ENCODE data around the gene CYTH1. TPM values are rescaled to one million over a fixed set of nuclear protein-coding genes. Genes with fewer than 3 reads are reported as not detected.

The CYTH1 gene
- total and polyA plus RNA-seq, 10 of the 15 experiments (the other 5 are each of a cell fraction or from before 2014, with no cell fraction given), result 6.6 to 188 (median 145) TPM

DNA sequence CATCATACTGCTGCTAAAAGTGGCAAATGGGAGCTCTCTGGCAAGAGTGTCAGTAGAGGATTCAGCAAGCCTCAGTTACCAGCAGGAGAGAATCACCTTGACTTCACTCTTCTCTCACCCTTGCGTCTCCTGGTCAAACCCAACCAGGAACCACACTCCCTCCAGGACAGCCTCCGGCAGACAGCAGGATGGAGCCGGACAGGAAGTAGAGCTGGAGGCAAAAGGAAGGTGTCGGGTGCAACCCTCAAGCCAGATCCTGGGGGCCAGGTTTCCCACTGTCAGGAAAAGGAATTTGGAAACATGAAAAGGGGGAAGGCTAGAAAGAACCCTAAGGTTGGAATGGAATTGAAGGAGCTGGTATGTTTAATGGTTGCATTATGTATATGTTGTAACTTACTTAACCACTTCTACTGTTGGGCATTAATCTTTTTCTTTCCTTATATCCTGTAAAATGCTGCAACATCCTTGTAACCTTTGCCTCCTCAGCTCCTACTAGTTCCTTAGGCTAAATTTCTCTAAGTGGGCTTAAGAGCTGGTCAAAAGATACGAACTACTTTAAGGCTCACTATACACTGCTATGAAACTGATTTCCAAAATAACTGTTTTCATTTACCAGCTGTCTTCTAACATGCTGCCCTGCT is 40.3 kb downstream of the CYTH1 start:
- in situ Hi-C loops (cut with MboI) (no loop called here), intact Hi-C loops (cut with micrococcal nuclease; ENCODE audit: unreplicated experiment) (no loop called here)
- no peak for FAIRE-seq
- 0 out of 2 replicates have a peak, but pooled peaks cover 2% of the 10 kb centered on the region for H4K20me1 ChIP-seq (ENCODE audit: control insufficient read depth, insufficient read depth)
- H3K9ac ChIP-seq (ENCODE audit: control insufficient read depth, insufficient read depth, low read length), result 0 out of 2 replicates have a peak overlapping the region, but pooled peaks have one; percentile 11
- DNase-seq (ENCODE audit: low read depth, low spot score), result no peak
- H3K79me2 ChIP-seq (ENCODE audit: control insufficient read depth, insufficient read depth, low read length), result peaks cover 98% of the 10 kb centered on the region
- SMC1A ChIA-PET (ENCODE audit: uncharacterized antibody, unreplicated experiment), result interaction anchor here (0.7 to 20.6 kb wide), 15 partner anchors 9 to 101 kb away, joined by 3 to 490 read pairs (median 4); no protein-coding TSS in a partner anchor
- no peaks in the 10 kb centered on the region for H3K27me3 ChIP-seq (replicated peaks in 1 of 2; ENCODE audit: control insufficient read depth in 2 of 2, insufficient read depth in 2 of 2, low read length in 1 of 2)
- ATAC-seq, result no peak
- BruUV-seq (replicated peaks), result no TSS peak
- POLR2A ChIA-PET, result interaction anchor here (0.6 to 21.4 kb wide), 5 partner anchors 17 to 49 kb away, joined by 3 to 384 read pairs (median 5); no protein-coding TSS in a partner anchor
- H3K4me2 ChIP-seq (ENCODE audit: control insufficient read depth, insufficient read depth), result peak overlapping the region; percentile 51
- 0 out of 2 replicates have a peak, but pooled peaks have one; percentile 23 for TF ChIP-seq EED (IDR thresholded peaks at IDR 0.05; ENCODE audit: low read depth)
- TF ChIP-seq BCL11A (IDR thresholded peaks at IDR 0.05; ENCODE audit: low read depth, low read length), result no peak
- H3K36me3 ChIP-seq (ENCODE audit: control insufficient read depth in 2 of 2, insufficient read depth in 2 of 2, low read length in 1 of 2), result peaks cover 6 to 11% of the 10 kb centered on the region in 2 experiments
- CTCF ChIA-PET, result interaction anchor here (0.6 to 11.7 kb wide), 12 partner anchors 10 to 747 kb away, joined by 3 to 76 read pairs (median 6); no protein-coding TSS in a partner anchor
- RAD21 ChIA-PET (ENCODE audit: unreplicated experiment), result interaction anchor here (0.5 to 20.3 kb wide), 8 partner anchors 28 to 45 kb away, joined by 3 to 537 read pairs (median 3); no protein-coding TSS in a partner anchor
- H3K4me3 ChIP-seq, result no peak overlapping the region
- H3K27ac ChIP-seq (ENCODE audit: control insufficient read depth, insufficient read depth), result peak overlapping the region; percentile 51
- 30% methylated on average over 5 of the region's 5 CpGs for WGBS (ENCODE audit: insufficient coverage, insufficient replicate concordance, low lambda C conversion rate, missing lambda C conversion rate)
- H3K4me1 ChIP-seq (ENCODE audit: control insufficient read depth, insufficient read depth, low read length), result peaks cover 75% of the 10 kb centered on the region
- no peak overlapping the region for H2AFZ ChIP-seq (ENCODE audit: control insufficient read depth, low read depth, low read length)
- no peaks in the 10 kb centered on the region for H3K9me3 ChIP-seq (replicated peaks; ENCODE audit: control insufficient read depth, insufficient read depth, low read length)

DNA sequence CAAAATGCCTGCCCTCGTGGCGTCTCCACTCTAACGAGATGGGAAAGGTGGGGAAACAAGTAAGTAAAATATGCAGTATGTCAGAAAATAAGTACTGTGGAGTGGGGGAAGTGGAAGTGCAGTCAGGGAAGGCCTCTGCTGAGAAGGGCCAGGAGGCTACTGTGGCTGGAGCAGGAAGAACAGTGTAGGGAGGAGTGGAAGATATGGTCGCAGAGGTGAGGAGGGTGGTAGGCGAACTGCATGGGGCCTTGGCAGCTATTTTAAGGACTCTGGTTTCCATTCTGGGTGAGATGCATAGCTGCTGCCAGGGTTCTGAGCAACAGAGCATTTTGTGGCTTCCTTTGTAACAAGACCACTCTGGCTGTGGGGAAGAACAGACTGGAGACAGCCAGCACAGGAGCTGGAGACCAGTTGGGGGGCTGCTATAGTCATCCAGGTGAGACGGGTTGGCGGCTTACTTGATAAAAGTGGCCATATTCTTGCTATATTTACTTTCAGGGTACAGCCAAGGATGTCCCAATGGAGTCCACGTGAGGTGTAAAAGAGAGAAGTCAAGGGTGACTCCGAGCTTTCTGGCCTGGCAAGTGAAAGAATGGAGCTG is 42.6 kb downstream of the CYTH1 start:
- Histone ChIP-seq H3K9ac (ENCODE audit: control insufficient read depth, insufficient read depth, low read length) (peak overlapping the region; percentile 61), H3K4me1 (ENCODE audit: control insufficient read depth, insufficient read depth, low read length) (peaks cover 58% of the 10 kb centered on the region), H3K27me3 (replicated peaks in 1 of 2; ENCODE audit: control insufficient read depth in 2 of 2, insufficient read depth in 2 of 2, low read length in 1 of 2) (no peaks in the 10 kb centered on the region), H3K36me3 (ENCODE audit: control insufficient read depth in 2 of 2, insufficient read depth in 2 of 2, low read length in 1 of 2) (peaks cover 4 to 9% of the 10 kb centered on the region in 2 experiments), H3K4me2 (ENCODE audit: control insufficient read depth, insufficient read depth) (peak overlapping the region; percentile 89), H2AFZ (ENCODE audit: control insufficient read depth, low read depth, low read length) (no peak overlapping the region), H3K9me3 (replicated peaks; ENCODE audit: control insufficient read depth, insufficient read depth, low read length) (no peaks in the 10 kb centered on the region), H3K79me2 (ENCODE audit: control insufficient read depth, insufficient read depth, low read length) (peaks cover 98% of the 10 kb centered on the region), H4K20me1 (ENCODE audit: control insufficient read depth, insufficient read depth) (no peaks in the 10 kb centered on the region; the same call in 1 of the 2 replicates), H3K27ac (ENCODE audit: control insufficient read depth, insufficient read depth) (peak overlapping the region; percentile 91), H3K4me3 (peak overlapping the region; percentile 53)
- intact Hi-C loops (cut with micrococcal nuclease; ENCODE audit: unreplicated experiment) (no loop called here), in situ Hi-C loops (cut with MboI) (no loop called here)
- no TSS peak for BruUV-seq (replicated peaks)
- 2% methylated on average over 9 of the region's 9 CpGs for whole genome bisulfite sequencing (ENCODE audit: insufficient coverage, insufficient replicate concordance, low lambda C conversion rate, missing lambda C conversion rate)
- DNase-seq (ENCODE audit: low read depth, low spot score) (peak; percentile 75), ATAC-seq (peak; percentile 24), FAIRE-seq (no peak)
- ChIA-PET CTCF (interaction anchor here (0.7 to 11.7 kb wide), 10 partner anchors 9 to 60 kb away, joined by 3 to 78 read pairs (median 6); no protein-coding TSS in a partner anchor), POLR2A (interaction anchor here (1.0 to 21.4 kb wide), 8 partner anchors 8 to 30 kb away, joined by 3 to 384 read pairs (median 12); no protein-coding TSS in a partner anchor), RAD21 (ENCODE audit: unreplicated experiment) (interaction anchor here (0.9 to 20.3 kb wide), 9 partner anchors 9 to 231 kb away, joined by 3 to 537 read pairs (median 3); no protein-coding TSS in a partner anchor), SMC1A (ENCODE audit: uncharacterized antibody, unreplicated experiment) (interaction anchor here (1.0 to 20.6 kb wide), 11 partner anchors 9 to 48 kb away, joined by 3 to 490 read pairs (median 14); no protein-coding TSS in a partner anchor)
- 0 out of 2 replicates have a peak, but pooled peaks have one; percentile 8 for TF ChIP-seq CREB1 (IDR thresholded peaks at IDR 0.05; ENCODE audit: low read depth)
- no peak for TF ChIP-seq BCL11A (IDR thresholded peaks at IDR 0.05; ENCODE audit: low read depth, low read length)
- no peak for TF ChIP-seq RB1 (IDR thresholded peaks at IDR 0.05; ENCODE audit: borderline replicate concordance)
- no peak for TF ChIP-seq CBX5 (IDR thresholded peaks at IDR 0.05; ENCODE audit: low read depth)
- TF ChIP-seq, protein P1, sequence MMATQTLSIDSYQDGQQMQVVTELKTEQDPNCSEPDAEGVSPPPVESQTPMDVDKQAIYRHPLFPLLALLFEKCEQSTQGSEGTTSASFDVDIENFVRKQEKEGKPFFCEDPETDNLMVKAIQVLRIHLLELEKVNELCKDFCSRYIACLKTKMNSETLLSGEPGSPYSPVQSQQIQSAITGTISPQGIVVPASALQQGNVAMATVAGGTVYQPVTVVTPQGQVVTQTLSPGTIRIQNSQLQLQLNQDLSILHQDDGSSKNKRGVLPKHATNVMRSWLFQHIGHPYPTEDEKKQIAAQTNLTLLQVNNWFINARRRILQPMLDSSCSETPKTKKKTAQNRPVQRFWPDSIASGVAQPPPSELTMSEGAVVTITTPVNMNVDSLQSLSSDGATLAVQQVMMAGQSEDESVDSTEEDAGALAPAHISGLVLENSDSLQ (IDR thresholded peaks at IDR 0.05), result no peak
- peak; percentile 66; the same call in 1 of the 2 replicates for TF ChIP-seq HDGF (IDR thresholded peaks at IDR 0.05)
- TF ChIP-seq, protein P2, sequence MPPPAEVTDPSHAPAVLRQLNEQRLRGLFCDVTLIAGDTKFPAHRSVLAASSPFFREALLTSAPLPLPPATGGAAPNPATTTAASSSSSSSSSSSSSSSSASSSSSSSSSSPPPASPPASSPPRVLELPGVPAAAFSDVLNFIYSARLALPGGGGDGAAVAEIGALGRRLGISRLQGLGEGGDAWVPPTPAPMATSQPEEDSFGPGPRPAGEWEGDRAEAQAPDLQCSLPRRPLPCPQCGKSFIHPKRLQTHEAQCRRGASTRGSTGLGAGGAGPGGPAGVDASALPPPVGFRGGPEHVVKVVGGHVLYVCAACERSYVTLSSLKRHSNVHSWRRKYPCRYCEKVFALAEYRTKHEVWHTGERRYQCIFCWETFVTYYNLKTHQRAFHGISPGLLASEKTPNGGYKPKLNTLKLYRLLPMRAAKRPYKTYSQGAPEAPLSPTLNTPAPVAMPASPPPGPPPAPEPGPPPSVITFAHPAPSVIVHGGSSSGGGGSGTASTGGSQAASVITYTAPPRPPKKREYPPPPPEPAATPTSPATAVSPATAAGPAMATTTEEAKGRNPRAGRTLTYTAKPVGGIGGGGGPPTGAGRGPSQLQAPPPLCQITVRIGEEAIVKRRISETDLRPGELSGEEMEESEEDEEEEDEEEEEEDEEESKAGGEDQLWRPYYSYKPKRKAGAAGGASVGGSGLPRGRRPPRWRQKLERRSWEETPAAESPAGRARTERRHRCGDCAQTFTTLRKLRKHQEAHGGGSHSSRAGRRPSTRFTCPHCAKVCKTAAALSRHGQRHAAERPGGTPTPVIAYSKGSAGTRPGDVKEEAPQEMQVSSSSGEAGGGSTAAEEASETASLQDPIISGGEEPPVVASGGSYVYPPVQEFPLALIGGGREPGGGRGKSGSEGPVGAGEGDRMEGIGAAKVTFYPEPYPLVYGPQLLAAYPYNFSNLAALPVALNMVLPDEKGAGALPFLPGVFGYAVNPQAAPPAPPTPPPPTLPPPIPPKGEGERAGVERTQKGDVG (CRISPR knock-in tag; IDR thresholded peaks at IDR 0.05), result no peak
- TF ChIP-seq KDM1A (IDR thresholded peaks at IDR 0.05; ENCODE audit: borderline replicate concordance), result no peak
- TF ChIP-seq KAT2A (conservative IDR thresholded peaks at IDR 0.05; ENCODE audit: control insufficient read depth, low read depth, low read length), result no peak

All from GM12878 (cell line).